ENCODE results near the gene SLC16A7.

SLC16A7 gene

DNA sequence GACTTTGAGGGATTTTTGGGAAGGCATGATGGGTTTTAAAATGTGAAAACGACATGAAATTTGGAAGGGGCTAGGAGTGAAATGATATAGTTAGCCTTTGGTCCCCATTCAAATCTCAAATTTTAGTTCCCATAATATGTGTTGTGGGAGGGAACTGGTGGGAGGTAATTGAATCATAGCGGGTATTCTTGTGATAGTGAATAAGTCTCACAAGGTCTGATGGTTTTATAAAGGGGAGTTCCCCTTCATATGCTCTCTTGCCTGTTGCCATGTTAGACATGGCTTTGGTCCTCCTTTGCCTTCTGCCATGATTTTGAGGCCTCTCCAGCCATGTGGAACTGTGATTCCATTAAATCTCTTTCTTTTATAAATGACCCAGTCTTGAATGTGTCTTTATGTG lies 72.8 kb downstream of the SLC16A7 start:
- ChIA-PET POLR2A (no interaction called here), CTCF (no interaction called here)
- no peak for DNase-seq (ENCODE audit: extremely low spot score)
- no peak for TF ChIP-seq SP1 (IDR thresholded peaks at IDR 0.05)
- TF ChIP-seq, protein P1, sequence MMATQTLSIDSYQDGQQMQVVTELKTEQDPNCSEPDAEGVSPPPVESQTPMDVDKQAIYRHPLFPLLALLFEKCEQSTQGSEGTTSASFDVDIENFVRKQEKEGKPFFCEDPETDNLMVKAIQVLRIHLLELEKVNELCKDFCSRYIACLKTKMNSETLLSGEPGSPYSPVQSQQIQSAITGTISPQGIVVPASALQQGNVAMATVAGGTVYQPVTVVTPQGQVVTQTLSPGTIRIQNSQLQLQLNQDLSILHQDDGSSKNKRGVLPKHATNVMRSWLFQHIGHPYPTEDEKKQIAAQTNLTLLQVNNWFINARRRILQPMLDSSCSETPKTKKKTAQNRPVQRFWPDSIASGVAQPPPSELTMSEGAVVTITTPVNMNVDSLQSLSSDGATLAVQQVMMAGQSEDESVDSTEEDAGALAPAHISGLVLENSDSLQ (IDR thresholded peaks at IDR 0.05), result no peak
- TF ChIP-seq CTBP1 (IDR thresholded peaks at IDR 0.05; ENCODE audit: borderline replicate concordance), result no peak
- no peak for TF ChIP-seq FOXM1 (IDR thresholded peaks at IDR 0.05; ENCODE audit: borderline replicate concordance)
- no peak for TF ChIP-seq ELF4 (IDR thresholded peaks at IDR 0.05)
- no peak for TF ChIP-seq BHLHE40 (IDR thresholded peaks at IDR 0.05; ENCODE audit: borderline replicate concordance)
- TF ChIP-seq LEF1 (IDR thresholded peaks at IDR 0.05; ENCODE audit: borderline replicate concordance), result no peak
- TF ChIP-seq NFRKB (IDR thresholded peaks at IDR 0.05), result no peak
- TF ChIP-seq ZNF384 (IDR thresholded peaks at IDR 0.05), result no peak
- no peak for TF ChIP-seq SUZ12 (IDR thresholded peaks at IDR 0.05)
- no peak for TF ChIP-seq TARDBP (IDR thresholded peaks at IDR 0.05)
- TF ChIP-seq ARNT (IDR thresholded peaks at IDR 0.05), result no peak
- TF ChIP-seq FOXK2 (IDR thresholded peaks at IDR 0.05), result no peak
- no peak for TF ChIP-seq HDGF (IDR thresholded peaks at IDR 0.05; ENCODE audit: borderline replicate concordance)
- TF ChIP-seq FOXA1 (IDR thresholded peaks at IDR 0.05), result no peak
- TF ChIP-seq L3MBTL2 (conservative IDR thresholded peaks at IDR 0.05), result no peak

DNA sequence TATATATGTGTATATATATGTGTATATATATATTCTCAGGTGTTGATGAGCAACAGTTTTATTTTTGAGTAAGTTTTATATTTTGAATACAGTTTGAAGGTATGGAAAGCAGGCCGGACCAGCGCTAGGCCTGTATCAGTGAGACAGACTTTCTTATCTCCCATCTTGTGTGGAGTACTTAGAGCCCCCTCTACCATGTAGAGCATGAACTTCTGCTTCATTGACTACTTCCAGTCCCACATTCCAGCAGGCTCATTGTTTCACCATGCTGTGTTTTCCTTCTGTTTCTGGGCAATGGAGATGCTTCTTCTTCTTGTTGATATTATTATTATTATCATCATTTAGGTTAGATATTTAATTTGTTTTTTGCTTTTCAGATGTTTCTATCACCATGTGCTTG lies 76.4 kb downstream of the SLC16A7 start:
- DNase-seq (ENCODE audit: extremely low spot score), result no peak
- POLR2A ChIA-PET, result no interaction called here
- CTCF ChIA-PET, result no interaction called here
- TF ChIP-seq SUZ12 (IDR thresholded peaks at IDR 0.05) (no peak), L3MBTL2 (conservative IDR thresholded peaks at IDR 0.05) (no peak), SP1 (IDR thresholded peaks at IDR 0.05) (no peak)

DNA sequence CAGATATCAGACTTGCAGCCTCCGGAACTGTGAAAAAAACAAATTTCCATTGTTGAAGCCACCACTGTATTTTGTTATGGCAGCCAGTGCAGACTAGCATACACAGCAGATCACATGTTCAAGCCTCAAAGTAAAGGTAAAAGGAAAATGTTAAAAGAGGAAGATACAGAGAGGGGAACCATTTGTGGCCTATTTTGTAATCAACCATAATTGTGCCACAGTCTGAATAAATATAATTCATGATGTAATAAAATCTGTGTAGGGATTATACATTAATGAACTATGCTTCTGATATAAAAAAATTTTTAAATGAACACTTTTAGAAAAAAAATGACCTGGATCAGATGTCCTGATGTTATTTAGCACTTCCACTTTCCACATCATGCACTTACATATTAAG lies 79.6 kb downstream of the SLC16A7 start:
- ChIA-PET POLR2A (no interaction called here), CTCF (no interaction called here)
- no peak for DNase-seq (ENCODE audit: extremely low spot score)
- no peak for TF ChIP-seq CTBP1 (IDR thresholded peaks at IDR 0.05; ENCODE audit: borderline replicate concordance)
- TF ChIP-seq FOXA1 (IDR thresholded peaks at IDR 0.05), result no peak
- TF ChIP-seq, protein P1 (IDR thresholded peaks at IDR 0.05), result no peak
- no peak for TF ChIP-seq FOXK2 (IDR thresholded peaks at IDR 0.05)
- TF ChIP-seq FOXM1 (IDR thresholded peaks at IDR 0.05; ENCODE audit: borderline replicate concordance), result no peak

DNA sequence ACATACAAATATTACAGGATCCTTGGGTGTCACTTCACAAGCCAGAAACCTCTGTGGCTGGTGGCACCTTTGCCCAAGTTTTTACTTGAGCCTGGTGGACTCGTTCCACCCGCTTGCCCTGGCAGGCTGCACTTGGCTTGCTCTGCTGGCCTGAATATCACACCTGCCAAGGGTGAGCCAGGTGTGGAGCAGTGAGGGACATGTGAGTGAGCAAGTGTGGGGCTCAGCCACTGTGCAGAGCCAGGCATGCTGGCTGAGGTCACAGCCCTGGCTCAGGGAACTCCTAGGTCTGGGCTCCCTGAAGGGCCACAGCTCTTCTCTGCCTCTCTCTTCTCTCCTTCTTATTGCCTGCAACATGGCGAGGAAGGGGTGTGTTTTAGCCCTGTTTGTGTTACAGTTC lies 82.0 kb downstream of the SLC16A7 start:
- no peak for DNase-seq (ENCODE audit: extremely low spot score)
- ChIA-PET POLR2A (no interaction called here), CTCF (no interaction called here)
- TF ChIP-seq TARDBP (IDR thresholded peaks at IDR 0.05) (no peak), FOXM1 (IDR thresholded peaks at IDR 0.05; ENCODE audit: borderline replicate concordance) (no peak), ARNT (IDR thresholded peaks at IDR 0.05) (no peak), HDGF (IDR thresholded peaks at IDR 0.05; ENCODE audit: borderline replicate concordance) (no peak), FOXK2 (IDR thresholded peaks at IDR 0.05) (no peak), ELF4 (IDR thresholded peaks at IDR 0.05) (no peak), FOXA1 (IDR thresholded peaks at IDR 0.05) (no peak)

DNA sequence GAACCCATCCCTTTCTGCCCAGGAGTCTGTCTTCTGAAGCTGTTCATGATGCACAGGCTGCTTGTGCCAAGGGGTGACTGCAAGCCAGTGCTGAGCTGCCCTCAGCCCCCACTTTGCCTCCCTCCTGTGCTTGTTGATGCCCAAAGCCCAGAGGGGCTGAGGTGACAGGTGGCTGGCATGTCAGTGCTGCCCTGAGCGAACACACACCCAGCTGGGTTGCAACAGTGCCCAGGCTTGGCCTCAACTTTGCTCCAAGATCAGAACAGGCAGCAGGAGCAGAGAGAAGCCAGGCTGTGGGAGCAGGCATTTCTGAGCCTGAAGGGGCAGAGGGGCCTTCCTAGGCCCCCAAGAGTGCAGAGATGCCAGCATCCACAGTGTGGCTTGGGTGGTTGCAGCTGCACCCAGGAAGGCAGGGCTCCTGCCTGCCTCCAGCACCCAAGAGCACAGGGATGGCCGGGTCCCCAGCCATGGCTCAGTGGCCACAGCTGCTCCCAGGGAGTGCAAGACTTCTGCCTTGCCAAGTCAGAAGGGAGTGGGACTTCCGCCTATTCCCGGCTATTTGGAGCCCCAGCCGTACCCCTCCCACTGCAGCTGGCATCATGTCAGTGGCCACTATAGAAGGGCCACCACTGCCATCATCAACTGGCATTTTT lies 83.1 kb downstream of the SLC16A7 start:
- no peak for TF ChIP-seq HDGF (IDR thresholded peaks at IDR 0.05; ENCODE audit: borderline replicate concordance)
- no peak for TF ChIP-seq LEF1 (IDR thresholded peaks at IDR 0.05; ENCODE audit: borderline replicate concordance)
- CTCF ChIA-PET, result no interaction called here
- no peak for DNase-seq (ENCODE audit: extremely low spot score)
- POLR2A ChIA-PET, result no interaction called here

DNA sequence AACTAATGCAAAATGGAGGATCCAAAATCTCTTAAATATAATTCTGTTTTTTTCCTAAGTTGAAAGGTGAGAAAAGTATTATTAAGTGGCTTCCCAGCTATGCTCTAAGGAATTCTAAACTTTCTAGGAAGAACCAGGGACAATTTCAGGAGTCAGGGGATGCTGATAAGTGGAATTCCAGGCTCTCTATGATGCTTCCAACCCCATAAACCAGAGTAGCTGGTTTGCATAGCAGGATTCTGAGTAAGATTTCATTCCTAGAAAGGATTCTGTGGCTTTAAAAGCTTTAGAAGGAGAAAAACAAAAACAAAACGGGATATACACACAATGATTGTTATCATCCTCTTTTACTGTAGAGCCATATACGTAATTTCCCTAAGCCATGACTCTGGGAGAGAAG lies 93.9 kb downstream of the SLC16A7 start:
- CTCF ChIA-PET, result no interaction called here
- TF ChIP-seq CTBP1 (IDR thresholded peaks at IDR 0.05; ENCODE audit: borderline replicate concordance) (no peak), FOXK2 (IDR thresholded peaks at IDR 0.05) (no peak), NFRKB (IDR thresholded peaks at IDR 0.05) (no peak), BHLHE40 (IDR thresholded peaks at IDR 0.05; ENCODE audit: borderline replicate concordance) (no peak), LEF1 (IDR thresholded peaks at IDR 0.05; ENCODE audit: borderline replicate concordance) (no peak), L3MBTL2 (conservative IDR thresholded peaks at IDR 0.05) (no peak), ZNF384 (IDR thresholded peaks at IDR 0.05) (no peak), FOXM1 (IDR thresholded peaks at IDR 0.05; ENCODE audit: borderline replicate concordance) (no peak)
- DNase-seq (ENCODE audit: extremely low spot score), result no peak
- POLR2A ChIA-PET, result no interaction called here

DNA sequence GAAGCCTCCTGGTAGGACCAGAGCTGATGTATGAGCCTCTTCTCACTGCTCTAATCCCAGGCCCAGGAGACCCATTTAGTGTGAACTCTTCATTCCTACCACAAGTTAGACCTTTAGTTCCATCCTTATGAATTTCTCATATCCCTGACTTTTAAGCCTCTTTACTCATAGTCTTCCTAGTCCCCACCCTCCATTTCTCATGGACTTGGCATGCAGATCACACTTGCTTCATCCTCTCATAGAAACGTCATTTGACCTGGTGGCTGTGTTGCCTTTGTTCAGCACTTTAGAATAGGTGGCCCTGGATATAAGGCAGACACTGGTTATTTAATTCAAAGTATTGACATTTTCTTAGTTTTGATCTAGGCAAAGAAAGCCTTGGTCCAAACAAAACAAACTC lies 99.5 kb downstream of the SLC16A7 start:
- ChIA-PET CTCF (no interaction called here), POLR2A (no interaction called here)
- TF ChIP-seq LEF1 (IDR thresholded peaks at IDR 0.05; ENCODE audit: borderline replicate concordance) (no peak), ARNT (IDR thresholded peaks at IDR 0.05) (no peak), ZNF384 (IDR thresholded peaks at IDR 0.05) (no peak), SUZ12 (IDR thresholded peaks at IDR 0.05) (no peak), HDGF (IDR thresholded peaks at IDR 0.05; ENCODE audit: borderline replicate concordance) (no peak), ELF4 (IDR thresholded peaks at IDR 0.05) (no peak), BHLHE40 (IDR thresholded peaks at IDR 0.05; ENCODE audit: borderline replicate concordance) (no peak), FOXK2 (IDR thresholded peaks at IDR 0.05) (no peak), CTBP1 (IDR thresholded peaks at IDR 0.05; ENCODE audit: borderline replicate concordance) (no peak)
- DNase-seq (ENCODE audit: extremely low spot score), result no peak

DNA sequence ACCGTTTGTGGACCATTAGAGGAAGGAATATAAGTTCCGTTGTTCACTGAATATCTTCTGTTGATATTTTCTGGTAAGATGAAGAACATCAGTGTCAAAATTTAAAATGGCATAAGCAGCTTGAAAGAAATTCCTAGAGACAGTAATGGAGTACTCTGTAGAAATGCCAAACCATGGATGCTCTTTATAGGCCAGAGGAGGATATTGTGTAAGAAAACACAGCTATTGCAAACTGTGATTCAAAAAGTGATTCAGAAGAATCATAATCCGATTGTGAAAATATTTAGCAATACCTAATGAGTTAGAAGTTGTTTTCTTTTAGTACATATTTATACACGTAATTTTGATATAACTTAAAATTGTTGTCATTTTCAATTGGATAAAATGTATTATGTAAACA lies 102.8 kb downstream of the SLC16A7 start:
- DNase-seq (ENCODE audit: extremely low spot score), result no peak
- POLR2A ChIA-PET, result no interaction called here

More for the DNA sequence above, 102.8 kb downstream of the SLC16A7 start:
- no peak for TF ChIP-seq BHLHE40 (IDR thresholded peaks at IDR 0.05; ENCODE audit: borderline replicate concordance)
- no peak for TF ChIP-seq FOXA1 (IDR thresholded peaks at IDR 0.05)
- TF ChIP-seq ZNF384 (IDR thresholded peaks at IDR 0.05), result no peak
- no peak for TF ChIP-seq SUZ12 (IDR thresholded peaks at IDR 0.05)
- TF ChIP-seq ARNT (IDR thresholded peaks at IDR 0.05), result no peak
- no peak for TF ChIP-seq NFRKB (IDR thresholded peaks at IDR 0.05)
- TF ChIP-seq ELF4 (IDR thresholded peaks at IDR 0.05), result no peak
- no peak for TF ChIP-seq CTBP1 (IDR thresholded peaks at IDR 0.05; ENCODE audit: borderline replicate concordance)
- TF ChIP-seq, protein P1 (IDR thresholded peaks at IDR 0.05), result no peak
- no peak for TF ChIP-seq SP1 (IDR thresholded peaks at IDR 0.05)
- no peak for TF ChIP-seq L3MBTL2 (conservative IDR thresholded peaks at IDR 0.05)
- TF ChIP-seq LEF1 (IDR thresholded peaks at IDR 0.05; ENCODE audit: borderline replicate concordance), result no peak
- TF ChIP-seq FOXK2 (IDR thresholded peaks at IDR 0.05), result no peak
- no peak for TF ChIP-seq FOXM1 (IDR thresholded peaks at IDR 0.05; ENCODE audit: borderline replicate concordance)
- TF ChIP-seq TARDBP (IDR thresholded peaks at IDR 0.05), result no peak
- CTCF ChIA-PET, result no interaction called here

Measured in HEK293T (cell line).